AG04450 (cell line): ENCODE data around the gene NTM. TPM values are rescaled to one million over a fixed set of nuclear protein-coding genes. Genes with fewer than 3 reads are reported as not detected.

ENCODE experiments used
- CTCF ChIA-PET: fragments of 300-600, 350-600 bp; formaldehyde crosslinking; extraction: SDS; loops from one replicate; lab custom pipeline; 2022; ENCODE audit warnings: antibody characterized with exemption, inconsistent platforms; lab: Charles Lee
- POLR2A ChIA-PET: fragments of 350-600 bp; formaldehyde crosslinking; extraction: SDS; loops from one replicate; lab custom pipeline; 2021; ENCODE audit warnings: antibody characterized with exemption, inconsistent platforms; lab: Yijun Ruan, JAX
- DNase-seq: peaks from one replicate; pipeline ENCODE4 v3.0.0-alpha.2; 2011; ENCODE audit warnings: low read depth, low spot score
- H3K27ac ChIP-seq: one replicate; pipeline ENCODE4 v1.5.1; 2012; ENCODE audit warnings: low read depth, low read length, control low read depth
- H3K27me3 ChIP-seq: one replicate; pipeline ENCODE4 v1.6.0; 2012; ENCODE audit warnings: low read length; ENCODE audit not compliant: control insufficient read depth, insufficient read depth
- H3K4me3 ChIP-seq: 2 replicates; pipeline ENCODE4 v1.5.1; 2011; ENCODE audit warnings: mild to moderate bottlenecking, low read depth, low read length, control low read depth
- H3K9me3 ChIP-seq: 2 replicates; pipeline ENCODE4 v1.5.1; 2012; ENCODE audit warnings: low read length; ENCODE audit not compliant: control insufficient read depth, insufficient read depth
- CTCF ChIP-seq: IDR thresholded peaks from 2 replicates; pipeline ENCODE4 v1.5.1; 2011; ENCODE audit warnings: low read depth, low read length, control low read depth, inconsistent platforms
- polyA plus RNA-seq: library from polyadenylated mRNA; depleted of rRNA; stranded (reverse); fragments of >200 nt; gene quantifications from 2 replicates; pipeline ENCODE4 v1.2.3, GENCODE V29; 2011

NTM gene
- polyA plus RNA-seq, 1 experiment, result 26.9 TPM

DNA sequence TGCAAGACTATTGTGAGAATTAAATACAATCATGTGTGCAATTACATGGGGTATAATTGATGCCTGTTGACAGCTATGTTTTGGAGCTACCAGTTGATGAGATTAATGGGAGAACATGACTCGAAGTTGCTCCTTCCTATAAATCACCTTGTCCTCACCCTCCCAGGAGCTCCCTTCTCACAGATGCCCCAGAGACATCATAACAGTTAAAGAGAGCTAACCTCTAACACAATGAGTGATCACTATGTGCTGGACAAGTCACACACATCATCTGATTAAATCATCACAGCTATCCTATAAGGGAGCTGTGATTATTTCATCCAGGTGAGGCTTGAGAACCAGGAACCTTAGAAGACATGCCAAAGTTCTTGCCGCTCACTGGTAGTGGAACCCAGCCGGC, 394.2 kb downstream of the NTM start:
- no peak overlapping the region for H3K4me3 ChIP-seq
- no peak for TF ChIP-seq CTCF
- no peak for DNase-seq
- H3K9me3 ChIP-seq, result no peaks in the 10 kb centered on the region
- CTCF ChIA-PET, result interaction anchor here (0.6 to 6.1 kb wide), 5 partner anchors 17 to 1300 kb away, joined by 3 to 45 read pairs (median 3); no protein-coding TSS in a partner anchor
- H3K27me3 ChIP-seq, result no peaks in the 10 kb centered on the region
- POLR2A ChIA-PET, result no interaction called here
- no peak overlapping the region for H3K27ac ChIP-seq

- no peak for TF ChIP-seq CTCF
- Histone ChIP-seq H3K9me3 (no peaks in the 10 kb centered on the region), H3K27ac (no peak overlapping the region), H3K27me3 (no peaks in the 10 kb centered on the region), H3K4me3 (no peak overlapping the region)
- DNase-seq, result no peak
- ChIA-PET POLR2A (no interaction called here), CTCF (no interaction called here)
These were observed 396.2 kb downstream of the NTM start for GRCh38 chr11:131766637-131767036.

DNA sequence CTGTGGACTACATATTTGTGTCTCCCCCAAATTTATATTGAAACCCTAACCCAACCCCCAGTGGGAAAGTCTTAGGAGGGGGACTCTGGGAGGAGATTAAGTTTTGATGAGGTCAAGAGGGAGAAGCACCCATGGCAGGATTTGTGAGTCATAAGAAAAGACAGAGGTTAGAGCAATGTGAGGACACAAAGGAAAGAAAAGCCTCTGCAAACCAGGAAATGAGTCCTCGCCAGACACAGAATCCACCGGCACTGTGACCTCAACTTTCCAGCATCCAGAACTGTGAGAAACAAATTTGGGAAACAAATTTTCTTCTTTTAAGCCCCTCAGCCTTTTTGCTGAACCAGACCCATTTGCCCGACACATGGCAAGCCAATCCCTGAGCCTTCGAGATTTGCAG, 397.0 kb downstream of the NTM start:
- no peak overlapping the region for H3K27ac ChIP-seq
- no peaks in the 10 kb centered on the region for H3K27me3 ChIP-seq
- no peak for TF ChIP-seq CTCF
- H3K4me3 ChIP-seq, result no peak overlapping the region
- no peaks in the 10 kb centered on the region for H3K9me3 ChIP-seq
- ChIA-PET CTCF (no interaction called here), POLR2A (no interaction called here)
- DNase-seq, result no peak

DNA sequence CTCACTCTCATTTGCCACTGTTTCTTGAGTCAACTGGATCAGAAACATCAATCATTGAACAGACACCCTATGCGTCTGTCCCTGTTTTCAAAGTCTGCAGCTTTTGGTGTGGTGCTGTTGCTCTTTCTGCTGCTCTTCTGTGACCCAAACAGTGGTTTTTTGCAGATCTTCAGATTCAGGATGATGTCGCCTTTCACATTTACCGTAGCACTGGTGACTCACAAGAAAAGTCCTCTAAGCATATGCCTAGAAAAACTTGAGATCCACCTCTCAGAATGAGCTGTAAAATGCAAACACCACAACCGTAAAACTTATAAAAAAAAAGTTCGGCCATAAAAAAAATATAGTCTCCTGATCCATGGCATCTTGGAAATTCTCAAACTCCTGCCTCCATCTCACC, 400.4 kb downstream of the NTM start:
- no peaks in the 10 kb centered on the region for H3K27me3 ChIP-seq
- TF ChIP-seq CTCF, result no peak
- CTCF ChIA-PET, result interaction anchor here (1.5 to 2.4 kb wide), 5 partner anchors 23 to 97 kb away, joined by 3 to 16 read pairs (median 8); no protein-coding TSS in a partner anchor
- DNase-seq, result no peak
- H3K4me3 ChIP-seq, result no peak overlapping the region
- POLR2A ChIA-PET, result no interaction called here
- H3K9me3 ChIP-seq, result no peaks in the 10 kb centered on the region
- no peak overlapping the region for H3K27ac ChIP-seq

DNA sequence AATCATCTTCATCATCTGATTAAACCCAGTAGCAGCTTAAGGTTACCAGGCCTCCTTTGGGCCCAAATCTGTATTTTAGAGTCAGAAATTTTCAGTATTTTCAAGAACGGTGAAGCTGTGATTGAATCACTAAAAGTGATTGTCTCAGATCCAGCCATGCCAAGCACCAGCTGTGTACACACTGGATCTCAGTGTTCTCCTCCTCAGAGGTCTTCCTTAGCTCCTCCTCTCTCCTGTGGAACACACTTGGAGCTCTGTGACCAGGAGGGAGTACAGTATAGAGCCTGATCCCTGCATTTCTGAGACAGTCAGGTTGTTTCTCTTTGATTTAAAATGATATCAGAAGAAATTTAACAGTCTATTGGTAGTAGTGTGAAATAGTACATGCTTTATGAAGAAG, 401.1 kb downstream of the NTM start:
- Histone ChIP-seq H3K27ac (no peak overlapping the region), H3K27me3 (peaks cover under 1% of the 10 kb centered on the region), H3K9me3 (no peaks in the 10 kb centered on the region), H3K4me3 (no peak overlapping the region)
- no peak for TF ChIP-seq CTCF
- ChIA-PET CTCF (interaction anchor here (0.8 to 3.2 kb wide), 6 partner anchors 23 to 356 kb away, joined by 3 to 22 read pairs (median 7); no protein-coding TSS in a partner anchor), POLR2A (no interaction called here)
- DNase-seq, result no peak
